WTC11 (cell line): ENCODE results near the gene ZFPM1. TPM values are rescaled to one million over a fixed set of nuclear protein-coding genes. Genes with fewer than 3 reads are reported as not detected.

Experiments
- ATAC-seq: fragments of 200-7000 bp; cut with Tn5 transposase; 2 replicates; pipeline ENCODE4 v1.10.0; 2021; ENCODE audit warnings: mild to moderate bottlenecking, moderate library complexity
- CTCF ChIA-PET: fragments of 300-600 bp; sonication (Branson Sonifier 250); formaldehyde crosslinking; loops from one replicate; lab custom pipeline; 2021; ENCODE audit warnings: antibody characterized with exemption; lab: Charles Lee
- POLR2A ChIA-PET: fragments of 350-600 bp; sonication (Branson Sonifier 250); formaldehyde crosslinking; loops from one replicate; lab custom pipeline; 2021; ENCODE audit warnings: antibody characterized with exemption; lab: Charles Lee
- DNase-seq: peaks from one replicate; pipeline ENCODE4 v3.0.0; 2021; ENCODE audit warnings: low spot score
- H3K27ac Mint-ChIP-seq: 2 replicates; pipeline ENCODE4 v1.8.0; 2021; ENCODE audit warnings: mixed read lengths
- H3K27me3 Mint-ChIP-seq: 2 replicates; pipeline ENCODE4 v1.8.0; 2021; ENCODE audit warnings: low read depth, mild to moderate bottlenecking, moderate library complexity, mixed read lengths
- H3K36me3 Mint-ChIP-seq: 2 replicates; pipeline ENCODE4 v1.8.0; 2021; ENCODE audit warnings: mixed read lengths
- H3K4me1 Mint-ChIP-seq: 2 replicates; pipeline ENCODE4 v1.8.0; 2022; ENCODE audit warnings: mixed read lengths
- H3K4me3 Mint-ChIP-seq: 2 replicates; pipeline ENCODE4 v1.8.0; 2021; ENCODE audit warnings: mild to moderate bottlenecking, moderate library complexity, mixed read lengths
- H3K9me3 Mint-ChIP-seq: 2 replicates; pipeline ENCODE4 v1.8.0; 2021; ENCODE audit warnings: mixed read lengths
- ATF1 ChIP-seq: sonication (generic); formaldehyde crosslinking; IDR thresholded peaks from 2 replicates; pipeline ENCODE4 v1.8.1; 2023; ENCODE audit warnings: mild to moderate bottlenecking, moderate library complexity, missing genetic modification reagents
- CREM ChIP-seq: sonication (generic); formaldehyde crosslinking; IDR thresholded peaks from 2 replicates; pipeline ENCODE4 v1.8.1; 2022; ENCODE audit warnings: mild to moderate bottlenecking, missing genetic modification reagents, moderate library complexity
- E2F4 ChIP-seq: sonication (generic); formaldehyde crosslinking; IDR thresholded peaks from 2 replicates; pipeline ENCODE4 v1.8.1; 2022; ENCODE audit warnings: low read depth, mild to moderate bottlenecking, moderate library complexity, missing genetic modification reagents, borderline replicate concordance
- ETV6 ChIP-seq: sonication (generic); formaldehyde crosslinking; IDR thresholded peaks from 2 replicates; pipeline ENCODE4 v1.8.1; 2022; ENCODE audit warnings: mild to moderate bottlenecking, missing genetic modification reagents
- FOXK1 ChIP-seq: sonication (generic); formaldehyde crosslinking; IDR thresholded peaks from 2 replicates; pipeline ENCODE4 v1.8.0; 2022; ENCODE audit warnings: mild to moderate bottlenecking, moderate library complexity, missing genetic modification reagents
- FOXP1 ChIP-seq: sonication (generic); formaldehyde crosslinking; IDR thresholded peaks from 2 replicates; pipeline ENCODE4 v1.8.0; 2022; ENCODE audit warnings: missing genetic modification reagents, mild to moderate bottlenecking, moderate library complexity, borderline replicate concordance
- GABPB1 ChIP-seq: sonication (generic); formaldehyde crosslinking; IDR thresholded peaks from 2 replicates; pipeline ENCODE4 v1.8.1; 2023; ENCODE audit warnings: mild to moderate bottlenecking, missing genetic modification reagents
- GTF2I ChIP-seq: fragments of 250-450 bp; sonication (Bioruptor Pico); conservative IDR thresholded peaks from 2 replicates; pipeline ENCODE4 v1.4.0; 2021; ENCODE audit warnings: mild to moderate bottlenecking
- MLX ChIP-seq: sonication (generic); formaldehyde crosslinking; IDR thresholded peaks from 2 replicates; pipeline ENCODE4 v1.8.1; 2023; ENCODE audit warnings: mild to moderate bottlenecking, missing genetic modification reagents, moderate library complexity
- MYBL2 ChIP-seq: sonication (generic); formaldehyde crosslinking; IDR thresholded peaks from 2 replicates; pipeline ENCODE4 v1.8.1; 2023; ENCODE audit warnings: mild to moderate bottlenecking, moderate library complexity, missing genetic modification reagents
- OVOL2 ChIP-seq: fragments of 250-450 bp; sonication (Bioruptor Pico); IDR thresholded peaks from 2 replicates; pipeline ENCODE4 v1.9.0; 2021; ENCODE audit warnings: mild to moderate bottlenecking, borderline replicate concordance
- PRRX2 ChIP-seq: fragments of 250-450 bp; sonication (Bioruptor Pico); IDR thresholded peaks from 2 replicates; pipeline ENCODE4 v1.8.0; 2021; ENCODE audit warnings: mild to moderate bottlenecking
- RELA ChIP-seq: sonication (generic); formaldehyde crosslinking; IDR thresholded peaks from 2 replicates; pipeline ENCODE4 v1.8.1; 2022; ENCODE audit warnings: missing genetic modification reagents, mild to moderate bottlenecking, borderline replicate concordance
- SMAD4 ChIP-seq: sonication (generic); formaldehyde crosslinking; IDR thresholded peaks from 2 replicates; pipeline ENCODE4 v1.8.0; 2022; ENCODE audit warnings: mild to moderate bottlenecking, missing genetic modification reagents
- SP1 ChIP-seq: sonication (generic); formaldehyde crosslinking; conservative IDR thresholded peaks from 2 replicates; pipeline ENCODE4 v1.8.1; 2022; ENCODE audit warnings: missing genetic modification reagents
- ZNF219 ChIP-seq: sonication (generic); formaldehyde crosslinking; IDR thresholded peaks from 2 replicates; pipeline ENCODE4 v1.8.0; 2023; ENCODE audit warnings: missing genetic modification reagents, mild to moderate bottlenecking, borderline replicate concordance
- ZNF232 ChIP-seq: sonication (generic); formaldehyde crosslinking; IDR thresholded peaks from 2 replicates; pipeline ENCODE4 v1.8.0; 2022; ENCODE audit warnings: mild to moderate bottlenecking, missing genetic modification reagents
- ZNF423 ChIP-seq: fragments of 250-450 bp; sonication (Bioruptor Pico); IDR thresholded peaks from 2 replicates; pipeline ENCODE4 v2.1.2; 2022; ENCODE audit warnings: mild to moderate bottlenecking, moderate library complexity
- total RNA-seq: library from RNA; stranded (reverse); gene quantifications from 3 replicates; pipeline ENCODE4 v1.2.3, GENCODE V29; 2021
- TF ChIP-seq, protein P1 (sequence below): sonication (generic); formaldehyde crosslinking; IDR thresholded peaks from 2 replicates; pipeline ENCODE4 v1.8.0; 2022; ENCODE audit warnings: mild to moderate bottlenecking, missing genetic modification reagents
- TF ChIP-seq, protein P2 (sequence below): sonication (generic); formaldehyde crosslinking; IDR thresholded peaks from 2 replicates; pipeline ENCODE4 v1.8.1; 2022; ENCODE audit warnings: mild to moderate bottlenecking, moderate library complexity, missing genetic modification reagents
- TF ChIP-seq, protein P3 (sequence below): sonication (generic); formaldehyde crosslinking; IDR thresholded peaks from 2 replicates; pipeline ENCODE4 v1.8.0; 2022; ENCODE audit warnings: mild to moderate bottlenecking, missing genetic modification reagents
- TF ChIP-seq, protein P4 (sequence below): sonication (generic); formaldehyde crosslinking; IDR thresholded peaks from 2 replicates; pipeline ENCODE4 v1.8.1; 2023; ENCODE audit warnings: mild to moderate bottlenecking, missing genetic modification reagents, moderate library complexity

ZFPM1 gene
- total RNA-seq, 1 experiment from 2014 or later, result 9.3 TPM

DNA sequence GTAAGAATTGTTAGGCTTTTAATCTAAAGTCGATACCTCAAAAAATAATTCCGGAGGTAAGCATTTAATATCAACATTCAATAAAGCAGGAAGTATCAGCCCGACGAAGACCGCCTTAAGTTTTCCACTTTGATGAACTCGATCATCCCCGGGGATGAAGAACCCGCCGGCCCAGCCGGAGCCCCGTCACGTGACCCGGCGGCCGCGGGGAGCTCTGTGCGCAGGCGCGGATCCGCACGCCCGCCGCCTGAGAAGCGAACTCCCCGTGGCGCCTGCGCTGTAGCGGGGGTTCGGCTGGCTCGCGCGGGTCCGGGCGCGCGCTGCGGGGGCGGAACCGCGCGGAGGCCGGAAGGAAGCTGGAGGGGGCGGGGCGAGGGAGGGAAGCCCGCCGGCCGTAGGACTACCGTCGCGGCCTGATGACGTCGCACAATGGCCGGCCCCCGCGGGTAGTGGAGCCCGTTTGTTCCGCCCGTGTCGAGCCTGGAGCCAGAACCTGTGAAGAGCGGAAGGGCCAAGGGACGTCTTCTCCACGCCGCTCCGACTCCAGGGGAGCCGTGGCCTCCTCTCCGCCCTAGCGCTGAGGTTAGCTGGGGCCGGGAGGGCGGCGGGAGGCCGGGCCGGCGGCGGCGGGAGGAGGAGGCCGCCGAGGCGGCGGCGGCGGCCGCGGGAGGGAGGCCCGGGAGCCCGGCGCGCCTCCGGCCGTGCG is 117.1 kb downstream of the ZFPM1 start, which contains the start of gene ZC3H18:
TSS of gene ZC3H18 (plus strand) at position 419 of the 706 bp plus-strand sequence. CDS start 6,721 bp downstream, outside the sequence.
- H3K27me3 Mint-ChIP-seq, result no peaks in the 10 kb centered on the region
- DNase-seq, result peak; percentile 93
- TF ChIP-seq FOXK1 (peak; percentile 85), E2F4 (CRISPR knock-in tag) (peak; percentile 43; the same call in 1 of the 2 replicates), ZNF232 (CRISPR knock-in tag) (no peak), ETV6 (CRISPR knock-in tag) (peak; percentile 90), ATF1 (CRISPR knock-in tag) (peak; percentile 24; the same call in 1 of the 2 replicates), OVOL2 (no peak), SP1 (CRISPR knock-in tag) (peak; percentile 95), GABPB1 (peak; percentile 65), ZNF219 (no peak), FOXP1 (peak; percentile 60; the same call in 1 of the 2 replicates), MYBL2 (CRISPR knock-in tag) (0 out of 2 replicates have a peak, but pooled peaks have one; percentile 52), CREM (peak; percentile 98)
- TF ChIP-seq, protein P1, sequence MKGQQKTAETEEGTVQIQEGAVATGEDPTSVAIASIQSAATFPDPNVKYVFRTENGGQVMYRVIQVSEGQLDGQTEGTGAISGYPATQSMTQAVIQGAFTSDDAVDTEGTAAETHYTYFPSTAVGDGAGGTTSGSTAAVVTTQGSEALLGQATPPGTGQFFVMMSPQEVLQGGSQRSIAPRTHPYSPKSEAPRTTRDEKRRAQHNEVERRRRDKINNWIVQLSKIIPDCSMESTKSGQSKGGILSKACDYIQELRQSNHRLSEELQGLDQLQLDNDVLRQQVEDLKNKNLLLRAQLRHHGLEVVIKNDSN, result peak; percentile 95
- TF ChIP-seq, protein P2, sequence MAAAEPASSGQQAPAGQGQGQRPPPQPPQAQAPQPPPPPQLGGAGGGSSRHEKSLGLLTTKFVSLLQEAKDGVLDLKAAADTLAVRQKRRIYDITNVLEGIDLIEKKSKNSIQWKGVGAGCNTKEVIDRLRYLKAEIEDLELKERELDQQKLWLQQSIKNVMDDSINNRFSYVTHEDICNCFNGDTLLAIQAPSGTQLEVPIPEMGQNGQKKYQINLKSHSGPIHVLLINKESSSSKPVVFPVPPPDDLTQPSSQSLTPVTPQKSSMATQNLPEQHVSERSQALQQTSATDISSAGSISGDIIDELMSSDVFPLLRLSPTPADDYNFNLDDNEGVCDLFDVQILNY (CRISPR knock-in tag), result peak; percentile 87
- TF ChIP-seq, protein P3, sequence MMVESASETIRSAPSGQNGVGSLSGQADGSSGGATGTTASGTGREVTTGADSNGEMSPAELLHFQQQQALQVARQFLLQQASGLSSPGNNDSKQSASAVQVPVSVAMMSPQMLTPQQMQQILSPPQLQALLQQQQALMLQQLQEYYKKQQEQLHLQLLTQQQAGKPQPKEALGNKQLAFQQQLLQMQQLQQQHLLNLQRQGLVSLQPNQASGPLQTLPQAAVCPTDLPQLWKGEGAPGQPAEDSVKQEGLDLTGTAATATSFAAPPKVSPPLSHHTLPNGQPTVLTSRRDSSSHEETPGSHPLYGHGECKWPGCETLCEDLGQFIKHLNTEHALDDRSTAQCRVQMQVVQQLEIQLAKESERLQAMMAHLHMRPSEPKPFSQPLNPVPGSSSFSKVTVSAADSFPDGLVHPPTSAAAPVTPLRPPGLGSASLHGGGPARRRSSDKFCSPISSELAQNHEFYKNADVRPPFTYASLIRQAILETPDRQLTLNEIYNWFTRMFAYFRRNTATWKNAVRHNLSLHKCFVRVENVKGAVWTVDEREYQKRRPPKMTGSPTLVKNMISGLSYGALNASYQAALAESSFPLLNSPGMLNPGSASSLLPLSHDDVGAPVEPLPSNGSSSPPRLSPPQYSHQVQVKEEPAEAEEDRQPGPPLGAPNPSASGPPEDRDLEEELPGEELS, result peak; percentile 62; the same call in 1 of the 2 replicates
- TF ChIP-seq, protein P4, sequence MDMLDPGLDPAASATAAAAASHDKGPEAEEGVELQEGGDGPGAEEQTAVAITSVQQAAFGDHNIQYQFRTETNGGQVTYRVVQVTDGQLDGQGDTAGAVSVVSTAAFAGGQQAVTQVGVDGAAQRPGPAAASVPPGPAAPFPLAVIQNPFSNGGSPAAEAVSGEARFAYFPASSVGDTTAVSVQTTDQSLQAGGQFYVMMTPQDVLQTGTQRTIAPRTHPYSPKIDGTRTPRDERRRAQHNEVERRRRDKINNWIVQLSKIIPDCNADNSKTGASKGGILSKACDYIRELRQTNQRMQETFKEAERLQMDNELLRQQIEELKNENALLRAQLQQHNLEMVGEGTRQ (CRISPR knock-in tag), result peak; percentile 97
- TF ChIP-seq, all 79 proteins: peak for 13
- peak; percentile 94 for ATAC-seq
- Mint-ChIP-seq H3K4me1 (peaks cover 15% of the 10 kb centered on the region), H3K27ac (peak within 1 kb of the TSS; percentile 55), H3K36me3 (peaks cover 10% of the 10 kb centered on the region; the same call in 1 of the 2 replicates), H3K4me3 (peak within 1 kb of the TSS; percentile 88), H3K9me3 (no peaks in the 10 kb centered on the region)
- ChIA-PET POLR2A (interaction anchor here (0.6 to 1.5 kb wide), 4 partner anchors 10 to 63 kb away, joined by 3 to 14 read pairs (median 6); no protein-coding TSS in a partner anchor), CTCF (interaction anchor here (0.5 to 2.8 kb wide), 22 partner anchors 10 to 194 kb away, joined by 3 to 41 read pairs (median 3); no protein-coding TSS in a partner anchor)

DNA sequence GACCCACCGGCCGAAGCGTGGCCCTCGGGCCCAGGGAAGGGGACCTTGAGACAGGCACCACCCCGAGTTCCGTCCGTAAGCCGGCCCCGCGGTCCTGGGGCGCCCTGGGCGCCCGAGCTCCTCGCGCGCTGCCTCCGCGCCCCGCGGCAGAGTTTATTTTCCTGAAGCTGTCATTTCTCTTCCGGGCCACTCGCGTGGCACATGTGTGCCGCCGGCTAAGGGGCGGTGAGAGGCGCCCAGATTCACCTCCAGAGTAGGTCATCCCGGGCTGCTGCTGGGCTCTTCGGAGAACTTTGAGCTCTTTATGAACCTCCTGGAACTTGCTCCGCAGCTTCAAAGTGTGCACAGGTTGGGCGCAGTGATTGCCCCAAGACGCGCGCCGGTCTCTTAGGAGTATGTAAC is 117.6 kb downstream of the ZFPM1 start:
- H3K4me3 Mint-ChIP-seq, result peak overlapping the region; percentile 88
- POLR2A ChIA-PET, result interaction anchor here (1.2 to 1.5 kb wide), 2 partner anchors 11 to 62 kb away, joined by 5 to 14 read pairs; no protein-coding TSS in a partner anchor
- peaks cover 13% of the 10 kb centered on the region; the same call in 1 of the 2 replicates for H3K36me3 Mint-ChIP-seq
- H3K4me1 Mint-ChIP-seq, result peaks cover 15% of the 10 kb centered on the region
- no peak for DNase-seq
- ATAC-seq, result no peak
- CTCF ChIA-PET, result interaction anchor here (0.5 to 2.8 kb wide), 22 partner anchors 11 to 193 kb away, joined by 3 to 41 read pairs (median 3); no protein-coding TSS in a partner anchor
- TF ChIP-seq RELA (CRISPR knock-in tag) (no peak), GTF2I (no peak), PRRX2 (no peak), SMAD4 (CRISPR knock-in tag) (no peak), MLX (CRISPR knock-in tag) (no peak), ZNF423 (no peak)
- H3K9me3 Mint-ChIP-seq, result no peaks in the 10 kb centered on the region
- no peaks in the 10 kb centered on the region for H3K27me3 Mint-ChIP-seq
- peak overlapping the region; percentile 32; the same call in 1 of the 2 replicates for H3K27ac Mint-ChIP-seq
